ENCODE results near the gene TBC1D8.
A peak's percentile ranks its signal among the peaks of the same experiment; 100 is the strongest.

TBC1D8 gene

GRCh38 chr2:100999995-101000394 lies 151.2 kb downstream of the TBC1D8 start:
- no peak for DNase-seq (ENCODE audit: low spot score)

- DNase-seq (ENCODE audit: low spot score): no peak
These were observed 153.0 kb downstream of the TBC1D8 start for GRCh38 chr2:100998235-100998573.

GRCh38 chr2:100997509-100998234 lies 153.5 kb downstream of the TBC1D8 start:
- DNase-seq (ENCODE audit: low spot score): no peak

DNA sequence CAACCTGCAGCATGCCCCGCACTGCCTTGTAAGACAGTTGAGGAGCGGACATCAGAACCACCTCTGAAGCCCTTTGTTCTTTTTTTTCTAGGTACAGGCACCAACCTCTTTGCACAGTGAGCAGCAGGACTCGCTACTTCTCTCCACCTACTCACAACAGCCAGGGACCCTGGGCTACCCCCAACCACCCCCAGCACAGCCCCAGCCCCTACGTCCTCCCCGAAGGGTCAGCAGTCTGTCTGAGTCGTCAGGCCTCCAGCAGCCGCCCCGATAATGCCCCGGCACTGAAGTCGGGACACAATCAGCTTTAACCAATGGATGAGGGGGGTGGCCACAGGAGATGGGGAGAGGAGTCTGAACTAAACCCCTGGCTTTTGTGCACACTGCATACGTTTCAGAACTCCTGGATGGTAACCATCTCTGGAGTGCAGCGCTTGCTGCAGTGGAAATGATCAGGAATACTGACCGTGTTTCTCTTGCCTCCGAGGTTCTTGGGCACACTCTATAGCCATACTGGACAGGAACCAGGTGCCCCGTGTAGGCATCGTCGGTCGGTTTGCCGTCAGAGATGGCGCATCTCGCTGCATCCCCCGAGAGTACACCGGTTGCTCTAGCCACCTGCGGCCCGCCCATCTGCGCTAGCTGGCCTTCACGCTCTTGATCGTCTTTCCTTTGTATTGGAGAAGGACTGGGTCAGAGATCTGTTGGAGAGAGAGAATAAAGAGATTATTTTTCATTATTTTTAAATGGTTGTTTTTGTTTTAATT lies 155.7 kb downstream of the TBC1D8 start:
- no peak for DNase-seq (ENCODE audit: low spot score)

DNA sequence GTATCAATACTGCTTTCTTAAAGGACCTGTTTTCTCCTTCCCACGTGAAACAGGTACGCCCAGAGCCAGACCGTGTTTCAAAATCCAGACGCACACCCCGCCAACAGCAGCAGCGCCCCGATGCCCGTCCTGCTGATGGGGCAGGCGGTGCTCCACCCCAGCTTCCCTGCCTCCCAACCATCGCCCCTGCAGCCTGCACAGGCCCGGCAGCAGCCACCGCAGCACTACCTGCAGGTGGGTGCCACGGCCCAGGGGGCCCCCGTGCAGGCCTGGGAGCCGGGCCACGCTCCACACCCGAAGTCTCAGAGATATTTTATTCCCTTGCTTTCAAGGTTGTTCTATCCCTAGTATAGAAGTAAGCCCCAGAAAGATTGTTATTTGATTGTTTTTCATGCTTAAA lies 157.9 kb downstream of the TBC1D8 start:
- DNase-seq (ENCODE audit: low spot score): no peak

DNA sequence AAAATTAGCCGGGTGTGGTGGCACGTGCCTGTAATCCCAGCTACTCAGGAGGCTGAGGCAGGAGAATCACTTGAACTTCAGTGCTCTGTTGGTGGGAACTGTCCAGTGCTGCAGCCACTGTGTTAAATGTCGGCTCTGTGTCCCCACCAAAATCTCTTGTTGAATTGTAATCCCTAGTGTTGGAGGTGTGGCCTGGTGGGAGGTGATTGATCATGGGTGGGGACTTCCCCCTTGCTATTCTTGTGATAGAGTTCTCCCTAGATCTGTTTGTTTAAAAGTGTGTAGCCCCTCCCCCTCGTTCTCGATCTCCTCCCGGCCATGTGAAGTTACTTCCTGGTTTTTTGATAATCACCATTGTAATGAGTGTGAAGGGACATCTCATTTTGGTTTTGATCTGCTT lies 158.9 kb downstream of the TBC1D8 start:
- DNase-seq (ENCODE audit: low spot score): no peak

DNA sequence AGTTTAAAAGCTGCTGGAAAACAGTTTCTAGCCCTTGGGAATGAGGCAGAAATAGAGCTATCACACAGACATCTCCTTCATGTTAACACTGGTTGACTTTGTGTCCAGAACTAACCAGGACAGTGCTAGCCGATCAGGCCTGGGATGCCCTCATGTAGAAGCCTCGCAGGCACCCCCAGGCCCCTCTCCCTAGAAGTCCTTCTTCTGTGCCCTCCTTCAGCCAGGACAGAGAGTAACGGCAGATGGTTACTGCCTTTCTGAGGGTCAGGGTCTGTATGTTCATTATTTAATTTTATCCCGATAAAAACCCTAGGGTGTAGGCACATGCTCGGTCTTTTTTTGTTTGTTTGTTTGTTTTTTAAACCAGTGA lies 159.8 kb downstream of the TBC1D8 start:
- no peak for DNase-seq (ENCODE audit: low spot score)

GRCh38 chr2:100990650-100991403 lies 160.4 kb downstream of the TBC1D8 start:
- no peak for DNase-seq (ENCODE audit: low spot score)

GRCh38 chr2:100990166-100990565 lies 161.0 kb downstream of the TBC1D8 start:
- DNase-seq (ENCODE audit: low spot score): no peak

DNA sequence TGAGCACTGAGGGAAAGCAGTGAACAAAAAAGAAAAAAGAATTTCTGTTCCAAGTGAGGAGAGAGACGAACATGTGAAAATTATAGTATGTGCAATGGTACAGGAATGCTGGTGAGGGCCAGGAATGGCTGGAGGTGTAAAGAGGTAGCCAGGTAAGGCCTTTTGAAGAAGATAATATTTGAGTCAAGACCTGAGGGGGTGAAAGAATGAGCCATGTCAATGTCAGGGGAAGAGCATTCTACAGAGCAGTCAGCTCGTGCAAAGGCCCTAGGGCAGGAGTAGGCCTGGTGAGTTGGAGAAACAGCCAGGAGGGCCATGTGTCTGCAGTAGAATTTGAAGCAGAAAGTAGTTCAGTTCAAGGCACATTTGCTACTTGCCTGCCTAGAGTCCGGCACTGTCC lies 161.5 kb downstream of the TBC1D8 start:
- DNase-seq (ENCODE audit: low spot score): no peak

DNA sequence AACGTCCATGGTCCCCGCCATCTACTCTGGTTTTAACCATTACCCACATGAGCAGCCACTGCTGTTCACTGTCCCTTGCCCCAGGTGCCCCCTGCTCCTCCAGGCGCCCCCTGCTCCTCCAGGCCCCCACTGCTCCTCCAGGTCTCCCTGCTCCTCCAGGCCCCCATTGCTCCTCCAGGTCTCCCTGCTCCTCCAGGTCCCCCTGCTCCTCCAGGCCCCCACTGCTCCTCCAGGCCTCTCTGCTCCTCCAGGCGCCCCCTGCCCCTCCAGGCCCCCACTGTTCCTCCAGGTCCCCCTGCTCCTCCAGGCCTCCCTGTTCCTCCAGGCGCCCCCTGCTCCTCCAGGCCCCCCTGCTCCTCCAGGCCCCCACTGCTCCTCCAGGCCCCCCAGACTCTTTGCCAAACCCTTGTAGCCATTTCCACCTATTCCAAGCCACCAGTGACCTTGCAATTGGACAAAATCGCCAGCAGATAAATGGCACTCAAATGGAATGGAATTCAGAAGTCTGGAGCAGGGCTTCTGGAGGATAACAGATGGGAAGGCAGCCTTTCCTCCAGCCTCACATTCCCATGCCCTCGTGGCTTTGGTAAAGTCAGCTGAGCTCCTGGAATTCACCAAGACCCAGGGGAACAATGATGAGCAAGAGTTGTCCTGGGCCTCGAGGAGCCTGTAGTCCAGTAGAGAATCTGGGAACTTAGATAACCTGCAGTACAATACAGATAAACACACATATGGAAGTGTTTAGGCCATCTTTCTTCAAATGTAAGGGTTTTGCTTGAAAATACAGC lies 162.4 kb downstream of the TBC1D8 start:
- DNase-seq (ENCODE audit: low spot score): no peak

DNA sequence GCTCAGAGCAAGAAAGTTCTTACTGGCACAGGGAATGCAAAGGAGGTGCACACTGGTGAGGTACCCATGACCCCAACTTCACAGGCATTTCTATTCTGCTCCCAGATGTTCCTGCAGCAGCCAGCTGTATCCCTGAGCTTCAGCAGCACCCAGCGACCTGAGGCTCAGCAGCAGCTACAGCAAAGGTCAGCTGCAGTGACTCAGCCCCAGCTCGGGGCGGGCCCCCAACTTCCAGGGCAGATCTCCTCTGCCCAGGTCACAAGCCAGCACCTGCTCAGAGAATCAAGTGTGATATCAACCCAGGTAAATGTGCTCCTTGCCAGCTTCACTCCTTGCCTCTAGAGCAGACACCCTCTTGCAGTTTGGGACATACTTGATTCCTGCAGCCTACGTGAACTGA lies 163.2 kb downstream of the TBC1D8 start:
- DNase-seq (ENCODE audit: low spot score): no peak

DNA sequence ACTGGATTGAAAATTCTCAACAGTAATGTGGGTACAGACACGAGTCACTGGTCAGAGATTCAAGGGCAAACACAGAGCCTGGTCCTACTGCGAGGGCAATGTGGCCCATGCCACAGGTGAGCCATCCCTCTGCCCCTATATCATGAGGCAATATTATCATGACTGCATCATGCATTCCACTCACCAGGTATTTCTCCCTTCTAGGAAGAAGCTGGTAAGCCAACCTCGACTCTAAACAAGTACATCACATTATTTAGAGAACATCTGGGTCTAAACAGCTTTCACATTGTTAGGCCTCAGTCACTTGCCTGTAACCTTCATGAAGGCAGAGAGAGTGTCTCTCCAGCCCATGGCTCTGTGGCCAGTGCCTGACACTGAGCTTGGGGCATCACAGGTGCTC lies 163.6 kb downstream of the TBC1D8 start:
- no peak for DNase-seq (ENCODE audit: low spot score)

GRCh38 chr2:100986157-100986556 lies 165.0 kb downstream of the TBC1D8 start:
- DNase-seq (ENCODE audit: low spot score): no peak

- DNase-seq (ENCODE audit: low spot score): peak; percentile 68
These were observed 166.3 kb downstream of the TBC1D8 start for GRCh38 chr2:100984892-100985307.

GRCh38 chr2:100983684-100984310 lies 167.4 kb downstream of the TBC1D8 start:
- no peak for DNase-seq (ENCODE audit: low spot score)

DNA sequence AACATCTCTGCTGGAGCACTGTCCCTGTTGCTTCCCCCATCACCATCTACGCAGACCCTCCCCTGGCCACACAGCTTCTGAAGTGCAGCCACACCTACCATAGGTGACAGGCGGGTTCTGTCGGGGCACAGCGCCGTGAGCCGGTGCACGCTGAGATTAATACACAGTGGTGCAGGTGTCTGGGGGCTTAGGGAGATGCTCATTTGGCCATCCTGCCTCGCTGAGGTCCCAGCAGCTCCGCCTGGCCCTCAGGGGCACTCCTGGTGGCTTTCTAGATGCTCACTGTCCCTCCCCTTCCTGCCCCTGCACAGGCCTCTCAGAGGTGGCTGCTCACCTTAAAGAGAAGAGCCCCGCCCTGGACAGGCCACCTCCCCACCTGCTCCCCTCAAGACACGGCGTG lies 168.0 kb downstream of the TBC1D8 start:
- no peak for DNase-seq (ENCODE audit: low spot score)

DNA sequence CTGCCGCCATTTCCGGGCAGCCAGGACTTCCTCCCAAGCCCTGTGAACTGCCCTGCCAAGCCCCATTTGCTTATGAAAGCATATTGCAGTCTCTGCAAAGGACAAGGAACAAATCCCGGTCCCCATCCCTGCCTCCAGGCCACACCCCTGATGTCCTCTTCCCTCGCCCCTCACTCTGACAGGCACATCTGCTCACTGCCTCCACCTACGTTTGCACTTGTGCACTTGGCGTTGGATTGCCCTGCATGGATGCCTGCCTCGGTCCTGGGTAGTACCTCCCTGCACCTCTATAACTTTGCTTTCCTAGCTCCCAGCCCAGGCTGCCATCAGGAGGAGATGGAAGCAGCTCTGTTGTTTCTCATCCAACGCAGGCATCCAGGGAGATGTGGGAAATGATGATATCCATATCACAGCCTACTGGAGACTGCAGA lies 168.7 kb downstream of the TBC1D8 start:
- DNase-seq (ENCODE audit: low spot score): no peak

GRCh38 chr2:100981011-100981410 lies 170.2 kb downstream of the TBC1D8 start:
- DNase-seq (ENCODE audit: low spot score): no peak

GRCh38 chr2:100980046-100980445 lies 171.1 kb downstream of the TBC1D8 start:
- DNase-seq (ENCODE audit: low spot score): no peak

- DNase-seq (ENCODE audit: low spot score): no peak
These were observed 172.5 kb downstream of the TBC1D8 start for GRCh38 chr2:100978582-100979191.

Data from CD4-positive, alpha-beta T cell treated with Interleukin-6 at 100 ng/mL for 8 hours (primary cell).